GM12878 (cell line): Measurements from ENCODE around the gene GSTP1.

ENCODE experiments used
- CBX3 ChIP-seq: fragments of 200-600 bp; sonication (generic); IDR thresholded peaks from 2 replicates; pipeline ENCODE4 v1.6.1; 2016; ENCODE audit warnings: low read depth, borderline replicate concordance
- NR2C2 ChIP-seq: IDR thresholded peaks from 2 replicates; pipeline ENCODE4 v1.6.1; 2011; ENCODE audit warnings: borderline replicate concordance, low read depth; ENCODE audit not compliant: control insufficient read depth, insufficient read length
- POLR2A ChIP-seq: IDR thresholded peaks from 2 replicates; pipeline ENCODE4 v1.6.1; 2011; ENCODE audit warnings: low read depth, mild to moderate bottlenecking, low read length
- POLR2AphosphoS5 ChIP-seq: IDR thresholded peaks from 2 replicates; pipeline ENCODE4 v1.6.1; 2011; ENCODE audit warnings: mild to moderate bottlenecking, low read length, inconsistent platforms
- TF ChIP-seq, protein P1 (sequence below), 3 experiments: IDR thresholded peaks in 2 of 3; conservative IDR thresholded peaks in 1 of 3; 2 replicates each; pipeline ENCODE4 v1.5.1; 2011; ENCODE audit warnings: low read depth in 3 of 3, low read length in 3 of 3, mild to moderate bottlenecking in 3 of 3, control low read depth in 2 of 3, moderate library complexity in 2 of 3, inconsistent platforms in 1 of 3, mixed read lengths in 1 of 3; ENCODE audit not compliant: control insufficient read depth in 2 of 3, insufficient read depth in 1 of 3; ENCODE audit errors: extremely low read depth in 1 of 3
- TF ChIP-seq, protein P2 (sequence below): fragments of 450-650 bp; IDR thresholded peaks from 2 replicates; pipeline ENCODE4 v1.6.1; 2016; ENCODE audit warnings: mild to moderate bottlenecking

DNA sequence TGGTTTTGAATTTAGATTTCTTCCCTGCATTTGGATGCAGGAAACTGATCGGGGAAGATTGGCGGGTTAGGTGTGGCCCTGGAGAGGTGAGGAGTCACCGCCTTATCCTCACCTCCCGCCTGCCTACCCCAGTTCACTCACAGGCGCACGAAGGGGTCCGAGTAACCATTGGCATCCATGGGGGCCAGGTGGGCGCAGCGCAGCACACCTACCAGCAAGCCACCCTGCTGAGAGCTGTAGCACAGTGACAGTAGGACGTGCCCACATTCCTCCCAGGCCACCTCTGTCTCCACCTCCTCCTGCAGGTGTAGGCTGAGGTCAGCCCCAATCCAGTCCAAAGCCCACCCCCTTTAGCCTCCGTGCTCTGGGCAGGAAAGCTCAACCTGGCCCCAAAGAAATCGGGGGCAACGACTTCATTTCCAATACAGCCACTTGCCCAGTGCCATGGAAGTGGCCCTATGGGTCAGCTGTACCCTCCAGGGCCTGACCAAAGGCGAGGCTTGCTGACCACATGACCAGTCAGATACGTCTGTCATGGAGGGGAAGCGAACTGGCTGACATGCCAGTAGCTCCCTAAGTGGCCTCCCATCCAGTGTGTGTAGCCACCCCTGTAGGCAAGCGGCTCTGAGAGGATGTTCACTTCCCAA is 29.8 kb downstream of the GSTP1 start:
- TF ChIP-seq POLR2A, result no peak
- TF ChIP-seq, protein P1, sequence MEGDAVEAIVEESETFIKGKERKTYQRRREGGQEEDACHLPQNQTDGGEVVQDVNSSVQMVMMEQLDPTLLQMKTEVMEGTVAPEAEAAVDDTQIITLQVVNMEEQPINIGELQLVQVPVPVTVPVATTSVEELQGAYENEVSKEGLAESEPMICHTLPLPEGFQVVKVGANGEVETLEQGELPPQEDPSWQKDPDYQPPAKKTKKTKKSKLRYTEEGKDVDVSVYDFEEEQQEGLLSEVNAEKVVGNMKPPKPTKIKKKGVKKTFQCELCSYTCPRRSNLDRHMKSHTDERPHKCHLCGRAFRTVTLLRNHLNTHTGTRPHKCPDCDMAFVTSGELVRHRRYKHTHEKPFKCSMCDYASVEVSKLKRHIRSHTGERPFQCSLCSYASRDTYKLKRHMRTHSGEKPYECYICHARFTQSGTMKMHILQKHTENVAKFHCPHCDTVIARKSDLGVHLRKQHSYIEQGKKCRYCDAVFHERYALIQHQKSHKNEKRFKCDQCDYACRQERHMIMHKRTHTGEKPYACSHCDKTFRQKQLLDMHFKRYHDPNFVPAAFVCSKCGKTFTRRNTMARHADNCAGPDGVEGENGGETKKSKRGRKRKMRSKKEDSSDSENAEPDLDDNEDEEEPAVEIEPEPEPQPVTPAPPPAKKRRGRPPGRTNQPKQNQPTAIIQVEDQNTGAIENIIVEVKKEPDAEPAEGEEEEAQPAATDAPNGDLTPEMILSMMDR (IDR thresholded peaks at IDR 0.05 in 2 of 3, conservative IDR thresholded peaks at IDR 0.05 in 1 of 3; ENCODE audit: control insufficient read depth in 2 of 3, extremely low read depth in 1 of 3, insufficient read depth in 1 of 3, low read depth in 3 of 3, low read length in 3 of 3), result no peak
- no peak for TF ChIP-seq POLR2AphosphoS5
- TF ChIP-seq NR2C2, result no peak
- no peak for TF ChIP-seq CBX3
- TF ChIP-seq, protein P2, sequence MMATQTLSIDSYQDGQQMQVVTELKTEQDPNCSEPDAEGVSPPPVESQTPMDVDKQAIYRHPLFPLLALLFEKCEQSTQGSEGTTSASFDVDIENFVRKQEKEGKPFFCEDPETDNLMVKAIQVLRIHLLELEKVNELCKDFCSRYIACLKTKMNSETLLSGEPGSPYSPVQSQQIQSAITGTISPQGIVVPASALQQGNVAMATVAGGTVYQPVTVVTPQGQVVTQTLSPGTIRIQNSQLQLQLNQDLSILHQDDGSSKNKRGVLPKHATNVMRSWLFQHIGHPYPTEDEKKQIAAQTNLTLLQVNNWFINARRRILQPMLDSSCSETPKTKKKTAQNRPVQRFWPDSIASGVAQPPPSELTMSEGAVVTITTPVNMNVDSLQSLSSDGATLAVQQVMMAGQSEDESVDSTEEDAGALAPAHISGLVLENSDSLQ, result no peak; the same call in 1 of the 2 replicates
